ENCODE results near the gene KRT6B.
"Not testable (repeated sequence)": the region's sequence is repeated elsewhere in the genome, so short reads cannot be mapped to it uniquely, and the experiment has no call there.

Gene KRT6B

DNA sequence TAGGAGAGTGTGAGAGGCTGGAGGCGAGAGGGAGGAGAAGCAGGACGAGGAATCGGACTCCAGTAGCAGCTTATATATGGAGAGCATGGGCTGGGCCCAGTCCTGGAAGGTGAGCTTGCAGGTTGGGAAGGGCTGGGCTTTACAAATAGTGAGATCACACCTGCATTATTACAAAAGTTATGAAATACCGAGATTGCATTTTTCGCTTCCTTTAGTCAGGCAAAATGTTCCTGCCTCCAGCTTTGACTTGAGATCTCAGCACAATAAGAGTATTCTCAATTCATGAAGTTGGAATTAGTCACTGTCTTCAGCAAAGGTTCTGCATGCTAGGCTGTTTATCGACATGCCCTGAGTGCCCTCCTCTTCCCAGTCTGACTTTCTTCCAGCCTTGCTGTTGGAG lies at the start of gene KRT6B:
Gene KRT6B (minus strand): TSS at position 46 of the 400 bp plus-strand sequence. CDS start 68 bp downstream, outside the sequence.
- no peak for DNase-seq

DNA sequence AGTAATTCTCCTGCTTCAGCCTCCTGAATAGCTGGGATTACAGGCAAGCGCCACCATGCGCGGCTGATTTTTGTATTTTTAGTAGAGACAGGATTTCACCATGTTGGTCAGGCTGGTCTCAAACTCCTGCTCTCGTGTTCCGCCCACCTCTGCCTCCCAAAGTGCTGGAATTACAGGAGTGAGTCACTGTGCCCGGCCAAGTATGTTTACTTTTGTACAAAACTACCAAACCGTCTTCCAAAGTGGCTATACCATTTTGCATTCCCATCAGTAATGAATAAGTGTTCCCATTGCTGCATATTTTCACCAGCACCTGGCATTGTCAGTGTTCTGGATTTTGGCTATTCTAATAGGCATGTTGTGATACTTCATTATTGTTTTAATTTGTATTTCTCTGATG lies 49.5 kb upstream of the KRT6B start:
- DNase-seq: no peak

DNA sequence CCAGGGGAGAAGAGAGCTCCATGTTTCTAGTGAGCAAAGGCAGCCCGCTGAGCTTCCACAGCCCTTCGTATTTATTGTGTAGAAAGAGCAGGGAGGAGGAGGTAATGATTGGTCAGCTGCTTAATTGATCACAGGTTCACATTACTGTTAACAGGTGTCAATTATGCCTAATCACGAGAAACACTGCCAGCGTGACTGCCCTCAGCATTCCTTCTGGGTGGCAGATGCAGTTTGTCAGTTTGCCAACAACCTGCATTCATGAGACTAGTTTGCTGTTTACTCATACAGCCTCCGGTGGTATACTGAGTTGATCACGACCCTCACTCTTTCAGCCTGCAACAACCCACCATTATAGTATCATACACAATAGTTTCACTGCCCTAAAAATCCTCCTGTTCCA lies 48.6 kb upstream of the KRT6B start:
- DNase-seq: not testable (repeated sequence)

DNA sequence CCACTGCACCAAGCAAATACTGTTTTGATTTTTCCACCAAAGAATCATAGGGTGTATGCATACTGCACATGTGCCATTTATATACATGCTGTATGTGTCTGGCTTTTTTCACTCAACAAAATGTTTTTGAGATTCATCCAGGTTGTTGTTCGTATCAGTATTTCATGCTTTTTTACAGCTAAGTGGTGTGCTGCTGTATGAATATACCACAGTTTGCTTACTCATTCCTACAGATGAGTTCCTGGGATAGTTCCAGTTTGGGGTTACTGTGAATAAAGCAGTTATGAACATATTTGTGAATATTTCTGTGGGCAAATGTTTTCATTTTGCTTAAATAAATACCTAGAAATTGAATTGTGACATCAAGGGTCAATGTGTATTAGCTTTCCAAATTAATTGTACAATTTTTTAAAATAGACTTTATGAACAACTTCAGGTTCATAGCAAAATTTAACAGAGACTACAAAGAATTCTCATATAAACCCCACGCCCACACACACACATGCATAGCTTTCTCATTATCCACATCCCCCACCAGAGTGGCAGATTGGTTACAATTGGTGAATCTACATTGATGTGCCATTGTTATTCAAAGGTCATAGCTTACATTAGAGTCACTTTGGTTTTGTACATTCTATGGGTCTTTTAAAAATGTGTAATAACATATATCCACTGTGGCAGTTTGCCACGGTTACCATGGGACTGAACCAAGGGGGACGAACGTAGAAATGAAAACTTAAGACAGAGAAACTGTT lies 48.0 kb upstream of the KRT6B start:
- no peak for DNase-seq

DNA sequence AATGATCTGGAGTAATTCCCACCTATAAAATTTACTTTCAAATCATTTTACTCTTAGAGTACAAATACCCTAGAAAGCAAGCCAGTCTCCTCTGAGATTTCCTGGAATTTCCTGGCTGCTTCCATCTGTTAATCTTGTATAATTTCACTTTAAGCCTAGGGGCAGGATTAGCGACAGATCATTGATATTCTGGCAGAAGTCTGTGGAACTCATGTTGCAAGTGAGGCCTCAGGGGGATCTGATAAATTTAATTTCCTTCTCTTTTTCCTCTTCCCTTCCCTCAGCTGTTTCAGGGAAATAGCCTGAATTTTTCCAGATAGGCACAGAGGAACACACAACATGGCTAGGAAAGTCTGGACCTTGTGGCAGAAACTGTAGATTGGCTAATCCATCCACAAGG lies 47.0 kb upstream of the KRT6B start:
- DNase-seq: no peak

DNA sequence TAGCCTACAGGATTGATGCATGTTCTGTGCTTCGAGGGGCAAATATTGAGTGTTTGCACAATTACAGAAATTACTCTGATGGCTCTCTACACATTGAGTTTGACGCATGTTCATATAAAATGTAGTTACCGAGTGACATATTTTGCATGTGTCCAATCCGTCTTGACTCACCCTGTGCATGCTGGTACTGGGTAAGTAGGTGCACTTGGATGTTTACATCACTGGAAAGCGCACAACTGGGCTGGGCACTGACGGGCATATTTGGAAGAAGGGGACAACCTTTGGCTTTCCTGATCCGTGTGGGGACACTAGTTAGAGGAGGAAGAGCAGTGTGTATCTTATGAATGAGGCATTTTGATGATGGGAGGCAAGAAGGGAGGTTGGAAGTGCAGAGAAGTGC lies 46.0 kb upstream of the KRT6B start:
- no peak for DNase-seq

DNA sequence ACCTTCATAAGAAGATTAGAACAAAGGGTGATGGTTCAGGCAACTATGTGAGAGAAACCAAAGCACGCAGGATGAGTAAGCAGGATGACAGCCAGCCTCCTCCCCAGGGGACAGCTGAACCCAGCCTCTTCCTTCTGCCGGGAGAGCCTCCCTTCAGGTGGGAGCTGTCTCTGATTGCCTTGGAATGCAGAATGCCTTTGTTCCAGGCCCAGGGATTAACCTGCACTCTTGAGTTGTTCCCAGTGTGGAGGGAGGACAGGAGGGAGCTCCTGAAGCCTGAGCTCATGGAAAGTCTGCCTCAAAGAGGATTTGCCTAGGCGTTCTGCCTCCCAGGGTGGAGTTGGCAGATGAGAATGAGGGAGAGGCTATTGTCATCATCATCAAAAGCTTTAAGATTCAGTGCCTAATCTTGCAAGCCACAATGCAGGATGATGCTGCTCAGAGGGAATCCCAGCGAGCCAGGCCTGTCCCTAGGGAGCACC lies 44.7 kb upstream of the KRT6B start:
- DNase-seq: peak; percentile 3

DNA sequence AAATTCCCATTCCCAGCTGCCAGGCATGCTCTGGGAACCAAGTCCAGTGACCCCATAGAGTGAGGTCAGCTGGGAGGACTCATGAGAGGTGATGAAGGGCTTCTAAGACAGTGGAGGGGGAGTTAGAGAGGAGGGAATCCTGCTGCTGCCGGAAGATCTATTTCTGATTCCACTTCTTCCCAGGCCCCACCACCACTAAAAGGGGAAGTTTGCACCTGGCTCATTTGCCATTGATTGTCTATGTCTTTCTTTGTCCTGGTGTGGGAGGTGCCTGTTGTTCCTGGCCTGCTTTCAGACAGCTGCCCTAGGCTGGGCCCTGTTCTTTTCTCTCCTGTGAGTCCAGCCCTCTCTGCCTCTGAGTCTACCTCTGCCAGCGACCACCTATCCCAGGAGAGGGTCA lies 44.1 kb upstream of the KRT6B start:
- DNase-seq: peak; percentile 36

DNA sequence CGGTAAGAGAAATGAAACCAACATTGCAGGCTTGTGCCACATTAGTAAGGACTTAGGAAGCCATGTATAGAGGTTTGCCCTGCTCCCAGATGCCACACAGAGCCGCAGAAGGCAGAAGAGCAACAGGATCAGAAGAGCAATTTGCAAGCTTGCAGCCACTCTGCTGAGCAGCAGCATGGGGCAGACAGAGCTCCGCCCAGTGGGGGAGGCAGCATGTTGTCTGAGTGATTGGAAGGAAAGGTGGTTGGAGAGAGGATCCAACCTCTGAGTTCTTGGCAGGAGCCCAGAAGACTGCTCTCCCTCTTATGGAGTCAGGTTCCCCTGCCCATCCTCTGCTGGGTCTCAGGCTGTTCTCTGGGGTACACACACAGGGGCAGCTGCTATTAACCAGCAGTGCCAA lies 43.4 kb upstream of the KRT6B start:
- DNase-seq: peak; percentile 64

DNA sequence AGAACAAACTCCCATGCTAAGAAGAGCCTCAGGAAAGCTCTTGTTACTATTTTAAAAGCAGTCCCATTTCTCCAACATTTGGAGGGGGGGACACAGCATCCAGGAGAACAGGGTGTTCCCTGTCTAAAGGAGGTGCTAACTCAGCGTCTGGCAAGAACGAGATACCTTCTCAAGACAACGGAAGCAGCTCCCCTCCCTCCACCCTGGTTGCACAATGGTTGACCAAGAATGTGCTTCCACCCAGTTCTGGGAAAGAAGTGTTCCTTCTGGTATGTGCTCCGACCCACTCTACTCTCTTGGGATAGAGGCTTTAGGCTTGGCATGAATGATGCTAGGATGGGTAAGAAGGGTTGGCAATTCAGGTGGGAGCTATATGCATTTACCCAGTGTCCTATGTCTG lies 42.6 kb upstream of the KRT6B start:
- no peak for DNase-seq

DNA sequence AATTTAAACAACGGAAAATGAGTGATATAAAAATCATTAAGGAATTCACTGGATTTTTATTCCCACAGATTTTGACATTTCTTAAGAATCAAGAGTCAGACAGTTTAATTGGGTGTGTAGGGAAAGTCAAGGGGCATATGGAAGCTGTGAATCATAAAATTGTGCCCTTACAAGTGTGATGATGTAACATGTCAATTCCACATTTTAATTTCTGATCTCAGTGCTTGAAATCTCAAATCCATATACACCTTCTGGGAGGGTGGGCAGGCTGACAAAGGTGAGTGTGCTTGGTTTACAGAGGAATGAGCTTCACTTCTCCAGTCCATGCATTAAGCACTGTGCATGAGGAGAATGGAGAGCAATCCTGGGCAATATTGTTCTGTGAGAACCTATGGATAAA lies 42.2 kb upstream of the KRT6B start:
- DNase-seq: no peak

DNA sequence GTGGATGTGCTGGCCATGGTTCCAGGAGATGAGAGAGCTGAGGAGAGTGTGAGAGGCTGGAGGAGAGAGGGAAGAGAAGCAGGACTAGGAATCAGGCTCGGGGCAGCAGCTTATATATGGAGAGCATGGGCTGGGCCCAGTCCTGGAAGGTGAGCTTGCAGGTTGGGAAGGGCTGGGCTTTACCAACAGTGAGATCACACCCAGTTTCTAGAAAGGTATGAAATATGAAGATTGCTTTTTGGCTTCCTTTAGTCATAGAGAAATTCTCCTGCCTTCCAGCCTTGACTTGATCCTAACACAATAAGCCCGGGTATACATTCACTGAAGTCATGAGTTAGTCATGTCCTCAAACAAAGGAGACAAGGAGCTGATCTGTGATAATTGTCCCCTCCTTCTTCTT lies 41.2 kb upstream of the KRT6B start, which contains the start of gene KRT6A:
Gene KRT6A (minus strand): TSS at position 86 of the 400 bp plus-strand sequence. CDS start 69 bp downstream, at position 17.
- DNase-seq: no peak

DNA sequence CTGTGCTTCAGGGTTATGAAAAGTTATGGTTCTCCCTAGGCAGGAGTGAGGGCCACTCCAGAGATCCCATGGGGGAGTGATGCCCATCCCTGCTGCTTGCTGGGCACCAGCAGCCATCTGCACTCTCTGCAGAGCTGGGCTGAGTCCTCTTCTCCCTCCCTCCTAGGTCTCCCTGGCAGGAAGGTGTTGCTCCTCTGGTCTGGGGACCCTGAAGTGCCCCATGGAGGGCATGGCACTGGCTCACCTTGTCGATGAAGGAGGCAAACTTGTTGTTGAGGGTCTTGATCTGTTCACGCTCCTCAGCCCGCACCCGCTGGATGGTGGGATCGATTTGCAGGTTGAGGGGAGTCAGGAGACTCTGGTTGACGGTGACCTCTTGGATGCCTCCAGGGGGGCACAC lies 40.5 kb upstream of the KRT6B start:
- not testable (repeated sequence) for DNase-seq

DNA sequence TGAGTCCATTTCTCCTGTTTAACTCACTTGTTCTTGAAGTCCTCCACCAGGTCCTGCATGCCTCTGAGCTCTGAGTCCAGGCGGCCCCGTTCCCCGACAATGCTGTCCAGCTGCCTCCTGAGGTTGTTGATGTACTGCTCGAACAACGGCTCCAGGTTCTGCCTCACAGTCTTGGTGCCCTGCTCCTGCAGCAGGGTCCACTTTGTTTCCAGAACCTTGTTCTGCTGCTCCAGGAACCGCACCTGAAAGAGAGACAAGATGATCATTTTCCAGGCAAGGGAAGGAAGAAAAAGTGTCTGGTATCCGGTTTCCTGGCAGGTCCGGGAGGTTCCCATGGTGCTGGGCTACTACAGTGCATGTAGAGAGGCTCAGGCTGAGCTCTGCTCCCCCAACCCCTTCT lies 39.5 kb upstream of the KRT6B start:
- not testable (repeated sequence) for DNase-seq

DNA sequence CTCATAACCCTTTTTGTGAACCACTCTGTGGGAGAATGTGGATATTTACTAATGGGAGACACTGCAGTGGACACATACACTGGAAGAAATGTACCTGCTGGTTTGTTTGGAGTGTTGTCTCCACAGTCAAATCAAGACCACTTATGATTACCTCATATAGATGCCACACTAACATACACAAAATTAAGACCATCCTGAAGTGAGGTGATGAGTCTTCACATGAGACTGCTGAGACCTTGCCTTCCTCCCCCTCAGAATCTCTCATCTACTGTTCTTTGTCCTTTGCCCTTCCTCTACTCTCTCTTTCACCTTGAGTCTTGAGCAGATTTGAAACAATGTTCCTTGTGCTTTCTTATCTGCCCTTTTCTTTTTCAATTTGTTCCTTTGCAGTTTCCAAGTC lies 36.8 kb upstream of the KRT6B start:
- DNase-seq: no peak

DNA sequence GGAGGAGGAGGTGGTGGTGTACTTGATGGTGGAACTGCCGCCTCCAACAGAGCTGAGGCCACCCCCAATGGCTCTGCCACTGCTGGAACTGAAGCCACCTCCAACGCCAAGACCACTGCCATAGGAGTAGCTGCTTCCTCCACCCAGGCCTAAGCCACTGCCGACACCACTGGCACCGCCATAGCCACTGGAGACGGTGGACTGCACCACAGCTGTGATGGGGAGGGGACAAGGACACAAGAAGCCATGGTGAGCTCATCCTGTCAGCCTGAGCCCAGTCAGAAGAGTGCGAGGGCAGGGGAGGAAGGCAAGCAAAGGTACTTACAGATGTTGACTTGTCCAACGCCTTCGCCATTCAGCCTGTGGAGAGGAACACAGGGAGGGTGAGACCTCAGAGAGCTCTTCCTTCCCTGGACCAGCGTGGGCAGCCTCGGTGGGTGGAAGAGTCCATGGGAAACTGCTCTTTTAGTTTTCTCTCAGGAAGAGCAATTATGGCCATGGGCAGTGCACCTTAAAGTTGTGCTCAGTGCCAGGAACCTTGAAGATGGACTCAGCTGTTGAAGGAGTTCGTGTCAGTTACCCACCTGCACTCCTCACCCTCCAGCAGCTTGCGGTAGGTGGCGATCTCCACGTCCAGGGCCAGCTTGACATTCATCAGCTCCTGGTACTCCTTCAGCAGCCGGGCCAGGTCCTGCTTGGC lies 35.9 kb upstream of the KRT6B start:
- DNase-seq: not testable (repeated sequence)

DNA sequence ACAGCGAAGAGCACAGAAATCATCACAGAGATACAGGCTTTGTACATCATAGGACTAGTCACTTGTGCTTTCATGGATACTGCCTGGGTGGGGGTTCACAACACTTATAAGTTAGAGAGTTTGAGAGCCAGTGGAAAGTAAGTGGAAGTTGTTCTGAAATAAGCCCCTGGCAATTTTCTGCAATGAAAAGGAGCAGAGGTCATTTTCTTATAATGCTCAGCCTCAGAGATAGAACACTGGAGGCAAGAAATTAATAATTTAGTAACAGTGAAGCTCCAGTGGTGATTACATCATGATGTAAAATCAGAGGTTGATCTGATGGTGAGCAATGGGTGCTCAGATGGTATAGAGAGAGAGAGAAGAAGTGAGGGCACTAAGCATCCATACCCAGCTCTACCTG lies 35.3 kb upstream of the KRT6B start:
- no peak for DNase-seq

DNA sequence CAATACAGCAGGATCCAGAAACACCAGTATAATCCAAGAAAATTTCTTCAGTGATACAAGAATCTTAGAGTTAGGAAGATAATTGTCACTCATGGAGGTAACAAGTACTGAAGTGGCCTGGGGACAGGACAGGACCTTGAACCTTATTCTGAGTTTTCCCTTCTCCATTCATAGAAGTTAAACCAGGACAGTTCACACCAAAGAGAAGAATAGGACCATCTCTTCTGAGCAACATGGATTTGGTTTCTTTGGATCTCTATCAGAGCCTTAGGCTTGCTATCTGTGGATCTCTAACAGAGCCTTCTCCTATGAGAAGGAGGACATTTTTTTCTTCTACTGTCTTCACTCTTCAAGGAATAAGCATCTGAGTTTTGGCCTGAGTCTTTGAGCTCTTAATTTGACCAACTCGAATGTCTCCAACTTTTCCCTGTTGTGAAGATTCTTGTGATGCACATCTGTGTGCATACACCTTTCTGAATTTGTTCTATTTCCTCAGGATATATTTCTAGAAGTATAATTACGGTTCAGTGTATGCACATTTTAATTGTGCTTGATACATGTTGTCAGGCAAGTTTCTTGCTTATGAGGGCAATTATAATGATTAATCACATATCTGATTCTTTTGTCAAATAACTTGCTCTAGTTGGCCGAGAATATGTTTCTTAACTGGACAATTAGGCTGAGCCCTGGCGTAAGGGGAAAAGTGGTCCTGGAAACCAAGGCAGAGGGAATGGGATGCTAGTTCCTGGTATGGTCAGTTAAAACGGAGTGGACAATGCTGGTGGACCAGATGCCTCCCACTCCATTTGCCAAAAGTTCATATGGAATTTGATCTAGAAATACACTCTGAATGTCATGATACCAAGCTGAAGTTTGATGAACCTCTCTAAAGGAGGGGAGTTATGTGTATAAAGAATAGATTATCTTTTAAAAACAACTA lies 34.5 kb upstream of the KRT6B start:
- DNase-seq: no peak

DNA sequence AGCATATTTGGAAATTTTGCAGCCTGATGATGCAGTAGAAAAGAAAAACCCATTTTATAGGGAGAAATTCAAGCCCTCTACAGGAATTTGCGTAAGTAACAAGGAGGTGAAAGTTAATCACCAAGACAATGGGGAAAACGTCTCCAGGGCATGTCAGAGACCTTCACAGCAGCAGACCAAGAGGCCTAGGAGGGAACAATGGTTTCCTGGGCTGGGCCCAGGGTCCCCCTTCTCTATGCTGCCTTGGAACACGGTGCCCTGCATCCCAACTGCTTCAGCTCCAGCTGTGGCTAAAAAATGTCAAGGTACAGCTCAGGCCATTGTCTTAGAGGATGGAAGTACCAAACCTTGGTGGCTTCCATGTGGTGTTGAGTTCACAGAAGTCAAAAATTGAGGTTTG lies 28.1 kb upstream of the KRT6B start:
- DNase-seq: no peak

DNA sequence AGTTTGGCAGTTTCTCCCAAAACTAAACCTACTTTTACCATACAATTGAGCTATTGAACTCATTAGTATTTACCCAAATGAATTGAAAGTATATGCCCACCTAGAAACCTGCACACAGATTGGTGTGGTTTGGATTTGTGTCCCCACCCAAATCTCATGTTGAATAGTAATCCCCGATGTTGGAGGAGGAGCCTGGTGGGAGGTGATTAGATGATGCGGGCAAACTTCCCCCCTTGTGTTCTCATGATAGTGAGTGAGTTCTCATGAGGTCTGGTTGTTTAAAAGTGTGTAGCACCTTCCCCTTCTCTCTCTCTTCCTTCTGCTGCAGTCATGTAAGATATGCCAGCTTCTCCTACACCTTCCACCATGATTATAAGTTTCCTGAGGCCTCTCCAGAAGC lies 25.7 kb upstream of the KRT6B start:
- DNase-seq: no peak

DNA sequence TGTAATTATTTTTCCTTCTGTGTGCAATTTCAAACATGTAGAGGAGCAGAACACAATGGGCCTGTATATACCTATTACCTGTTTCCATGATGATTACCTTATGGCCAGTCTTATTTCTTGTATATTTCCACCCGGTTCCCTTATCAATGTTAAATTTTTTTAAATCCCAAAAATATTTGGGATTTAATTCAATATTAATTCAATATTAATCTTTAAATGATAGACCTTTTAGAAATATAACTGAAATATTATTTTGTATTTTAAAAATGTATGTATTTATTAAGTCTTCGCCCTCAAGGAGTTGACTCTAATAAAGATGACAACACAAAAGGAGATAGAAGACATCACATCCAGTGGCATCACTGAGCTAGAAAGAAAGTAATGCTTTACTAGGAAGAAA lies 22.3 kb upstream of the KRT6B start:
- no peak for DNase-seq

DNA sequence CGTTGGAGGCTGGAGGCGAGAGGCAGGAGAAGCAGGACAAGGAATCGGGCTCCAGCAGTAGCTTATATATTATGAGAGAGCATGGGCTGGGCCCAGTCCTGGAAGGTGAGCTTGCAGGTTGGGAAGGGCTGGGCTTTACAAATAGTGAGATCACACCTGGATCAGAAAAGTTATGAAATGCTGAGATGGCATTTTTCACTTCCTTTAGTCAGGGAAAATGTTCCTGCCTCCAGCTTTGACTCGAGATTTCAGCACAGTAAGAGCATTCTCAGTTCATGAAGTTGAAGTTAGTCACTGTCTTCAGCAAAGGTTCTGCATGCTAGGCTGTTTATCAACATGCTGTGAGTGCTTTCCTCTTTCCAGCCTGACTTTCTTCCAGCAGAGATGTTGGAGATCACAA lies 21.8 kb upstream of the KRT6B start, which contains the start of gene KRT6C:
Gene KRT6C (minus strand): TSS at position 38 of the 400 bp plus-strand sequence. CDS start 68 bp downstream, outside the sequence.
- no peak for DNase-seq

DNA sequence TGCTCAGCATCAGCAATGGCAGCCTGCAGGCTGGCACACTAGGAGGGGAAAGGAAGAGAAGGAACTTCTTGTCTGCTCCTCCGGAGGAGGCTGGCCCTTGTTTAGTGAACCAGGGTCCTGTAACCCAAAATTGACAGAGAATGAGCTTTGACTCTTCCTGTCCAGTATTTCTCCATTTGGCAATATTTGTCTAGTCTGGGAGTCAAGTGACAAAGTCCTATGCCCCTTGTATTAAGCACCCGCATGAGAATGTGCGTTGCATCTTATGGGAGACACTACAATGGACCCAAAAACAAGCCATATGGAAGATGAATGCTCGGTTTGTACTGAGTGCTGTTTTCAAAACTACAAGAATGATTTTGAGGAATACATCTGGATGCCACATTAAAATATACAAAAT lies 17.9 kb upstream of the KRT6B start:
- DNase-seq: no peak

Measured in NCI-H510A treated with DMSO at 0.1 percent for 48 hours (cell line).